Erythroblast (primary cell): ENCODE results near the gene TPSAB1.
"Not testable (repeated sequence)": the region's sequence is repeated elsewhere in the genome, so short reads cannot be mapped to it uniquely, and the experiment has no call there.

Experiments
- GATA1 ChIP-seq: IDR thresholded peaks from 2 replicates; pipeline ENCODE4 v1.6.1; 2011; ENCODE audit warnings: low read depth, mild to moderate bottlenecking, control low read depth, low read length, moderate library complexity
- POLR2A ChIP-seq: IDR thresholded peaks from 2 replicates; pipeline ENCODE4 v1.6.1; 2011; ENCODE audit warnings: mild to moderate bottlenecking, low read length

DNA sequence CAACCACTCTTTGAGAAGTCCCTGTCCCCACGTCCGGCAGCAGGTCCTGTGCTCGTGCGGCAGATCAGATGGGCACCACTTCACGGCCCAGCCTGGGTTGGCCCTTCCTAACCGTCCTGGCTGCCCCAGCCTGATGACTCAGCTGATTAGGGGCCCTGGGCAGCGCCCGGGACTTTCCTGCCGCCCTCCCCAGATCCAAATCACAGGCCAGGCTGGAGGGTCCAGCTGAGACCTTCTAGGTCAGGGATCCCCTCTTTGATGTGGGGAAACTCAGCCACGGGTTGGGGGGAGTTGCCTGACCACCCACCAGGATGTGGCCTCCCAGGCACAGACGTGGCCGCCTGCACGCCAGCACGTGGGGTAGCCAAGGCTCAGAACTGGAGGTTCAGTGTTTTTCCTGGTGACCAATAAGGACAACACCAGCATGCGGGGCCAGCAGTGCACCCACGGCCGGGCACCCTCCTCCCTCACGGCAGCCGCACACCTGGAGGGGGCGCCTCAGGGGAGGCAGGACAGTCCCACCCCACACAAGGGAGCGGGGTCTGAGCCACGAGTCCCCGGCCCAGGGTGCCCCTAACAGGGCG lies 14.7 kb upstream of the TPSAB1 start:
- TF ChIP-seq POLR2A, result peak; percentile 67
- not testable (repeated sequence) for TF ChIP-seq GATA1
